Karpas-422 (cell line): ENCODE measurements around the gene RNASEH2A. TPM values are rescaled to one million over a fixed set of nuclear protein-coding genes. Genes with fewer than 3 reads are reported as not detected.

Source experiments
- DNase-seq: peaks from one replicate; pipeline ENCODE4 v3.0.0-alpha.2; 2015
- H2AFZ ChIP-seq: fragments of 200-600 bp; sonication (generic); 2 replicates; pipeline ENCODE4 v1.6.1; 2014; ENCODE audit warnings: antibody characterized with exemption, low read length, mixed read lengths
- H3K27ac ChIP-seq: fragments of 200-600 bp; sonication (generic); 2 replicates; pipeline ENCODE4 v1.5.1; 2014; ENCODE audit warnings: mild to moderate bottlenecking, low read length, moderate library complexity
- H3K27me3 ChIP-seq: fragments of 200-600 bp; sonication (generic); 2 replicates; pipeline ENCODE4 v1.6.1; 2014; ENCODE audit warnings: low read length, mixed read lengths
- H3K36me3 ChIP-seq: fragments of 200-600 bp; sonication (generic); 2 replicates; pipeline ENCODE4 v1.6.1; 2014; ENCODE audit warnings: low read length, mixed read lengths; ENCODE audit not compliant: insufficient read depth
- H3K4me1 ChIP-seq: fragments of 200-600 bp; sonication (generic); 2 replicates; pipeline ENCODE4 v1.6.1; 2014; ENCODE audit warnings: mild to moderate bottlenecking, low read length, mixed read lengths
- H3K4me2 ChIP-seq: fragments of 200-600 bp; sonication (generic); 2 replicates; pipeline ENCODE4 v1.6.1; 2014; ENCODE audit warnings: low read length, low read depth, mild to moderate bottlenecking; ENCODE audit not compliant: poor library complexity, severe bottlenecking
- H3K4me3 ChIP-seq: fragments of 200-600 bp; sonication (generic); 2 replicates; pipeline ENCODE4 v1.5.1; 2014; ENCODE audit warnings: mild to moderate bottlenecking, antibody characterized with exemption, low read length, mixed read lengths
- H3K79me2 ChIP-seq: fragments of 200-600 bp; sonication (generic); 2 replicates; pipeline ENCODE4 v1.6.1; 2014; ENCODE audit warnings: mild to moderate bottlenecking, low read length, mixed read lengths
- H3K9ac ChIP-seq: fragments of 200-600 bp; sonication (generic); 2 replicates; pipeline ENCODE4 v1.6.0; 2014; ENCODE audit warnings: low read length
- H3K9me2 ChIP-seq: fragments of 200-600 bp; sonication (generic), shearing (Covaris generic); replicated peaks from 2 replicates; pipeline ENCODE4 v1.6.0; 2014; ENCODE audit warnings: mild to moderate bottlenecking, low read length, moderate library complexity; ENCODE audit not compliant: insufficient read depth
- H3K9me3 ChIP-seq: fragments of 300-700, 200-600 bp; sonication (generic); 2 replicates; pipeline ENCODE4 v1.6.1; 2014; ENCODE audit warnings: low read length, mixed read lengths
- H4K20me1 ChIP-seq: fragments of 200-600 bp; sonication (generic); 2 replicates; pipeline ENCODE4 v1.6.1; 2014; ENCODE audit warnings: mild to moderate bottlenecking, antibody characterized with exemption, low read length, low read depth; ENCODE audit not compliant: insufficient read depth
- total RNA-seq: library from RNA; depleted of rRNA; stranded (reverse); fragments of >200 nt; shearing (Covaris generic); gene quantifications from 2 replicates; pipeline ENCODE4 v1.2.3, GENCODE V29; 2014; ENCODE audit warnings: low replicate concordance; rRNA removed

The RNASEH2A gene
- 37.8 and 48.4 TPM in 2 replicates for total RNA-seq

DNA sequence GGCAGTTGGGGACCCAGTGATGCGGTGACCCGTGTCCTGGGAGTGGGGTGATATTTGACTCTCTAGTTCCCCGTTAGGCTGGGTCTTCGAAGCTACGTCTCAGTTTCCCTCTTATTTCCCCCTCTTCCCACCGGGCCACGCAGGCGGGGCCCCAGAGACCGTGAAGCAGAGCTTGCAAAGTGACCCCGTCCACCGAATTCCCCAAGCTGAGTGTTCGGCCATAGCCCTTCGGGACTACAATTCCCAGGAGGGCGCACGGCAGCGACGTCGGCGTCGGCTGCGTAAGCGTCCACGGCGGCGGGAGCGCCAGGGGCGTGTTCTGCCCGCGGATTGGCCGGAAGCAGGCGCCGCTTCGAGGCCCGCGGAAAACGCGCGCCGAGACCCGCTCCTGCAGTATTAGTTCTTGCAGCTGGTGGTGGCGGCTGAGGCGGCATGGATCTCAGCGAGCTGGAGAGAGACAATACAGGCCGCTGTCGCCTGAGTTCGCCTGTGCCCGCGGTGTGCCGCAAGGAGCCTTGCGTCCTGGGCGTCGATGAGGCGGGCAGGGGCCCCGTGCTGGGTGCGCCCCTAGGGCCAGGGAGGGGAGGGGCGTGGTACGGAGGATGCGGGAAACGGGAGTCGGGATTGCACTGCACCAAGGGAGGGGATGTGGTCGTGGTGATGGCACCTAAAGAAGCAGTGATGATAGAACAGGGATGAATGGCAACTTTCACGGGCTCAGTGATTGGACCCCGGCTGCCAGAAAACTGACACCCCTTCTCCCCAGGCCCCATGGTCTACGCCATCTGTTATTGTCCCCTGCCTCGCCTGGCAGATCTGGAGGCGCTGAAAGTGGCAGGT lies at the start of gene RNASEH2A:
TSS of gene RNASEH2A (plus strand) at position 343 of the 840 bp plus-strand sequence. CDS start at position 433, 90 bp downstream.
- H4K20me1 ChIP-seq: no peaks in the 10 kb centered on the region
- H3K9me3 ChIP-seq: no peaks in the 10 kb centered on the region
- no peaks in the 10 kb centered on the region for H3K27me3 ChIP-seq
- peak within 1 kb of the TSS; percentile 74 for H3K4me3 ChIP-seq
- no peaks in the 10 kb centered on the region for H3K36me3 ChIP-seq
- H3K4me2 ChIP-seq: peak within 1 kb of the TSS; percentile 84
- H2AFZ ChIP-seq: peak within 1 kb of the TSS; percentile 96; the same call in 1 of the 2 replicates
- H3K79me2 ChIP-seq: peaks cover 11% of the 10 kb centered on the region
- peak within 1 kb of the TSS; percentile 65 for H3K27ac ChIP-seq
- no peaks in the 10 kb centered on the region for H3K9me2 ChIP-seq
- H3K4me1 ChIP-seq: peaks cover 26% of the 10 kb centered on the region
- H3K9ac ChIP-seq: peak within 1 kb of the TSS; percentile 92
- DNase-seq: peak; percentile 97

DNA sequence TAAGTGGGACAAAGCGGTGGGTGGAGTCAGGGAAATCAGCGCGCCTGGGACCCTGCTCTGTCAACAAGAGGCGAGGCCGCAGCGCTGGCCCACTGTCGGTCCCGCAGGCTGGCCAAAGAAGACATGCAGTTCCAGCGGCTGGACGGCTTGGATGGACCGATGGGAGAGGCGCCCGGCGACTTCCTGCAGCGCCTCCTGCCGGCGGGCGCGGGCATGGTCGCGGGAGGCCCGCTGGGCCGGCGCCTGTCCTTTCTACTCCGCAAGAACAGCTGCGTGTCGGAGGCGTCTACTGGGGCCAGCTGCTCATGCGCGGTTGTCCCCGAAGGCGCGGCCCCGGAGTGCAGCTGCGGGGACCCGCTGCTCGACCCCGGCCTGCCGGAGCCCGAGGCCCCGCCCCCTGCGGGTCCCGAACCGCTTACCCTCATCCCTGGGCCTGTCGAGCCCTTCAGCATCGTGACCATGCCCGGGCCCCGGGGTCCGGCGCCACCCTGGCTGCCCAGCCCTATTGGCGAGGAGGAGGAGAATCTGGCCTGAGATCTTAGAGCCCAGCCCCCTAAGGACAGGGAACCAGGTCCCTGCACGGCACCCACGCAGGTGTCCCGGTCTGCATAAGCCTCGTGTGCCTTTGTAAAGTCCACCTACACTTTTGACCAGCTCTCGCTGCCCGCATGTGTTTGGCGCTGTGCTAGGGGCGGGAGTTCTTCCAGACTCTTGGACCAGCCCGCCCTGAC lies 48.7 kb upstream of the RNASEH2A start:
- Histone ChIP-seq H3K4me3 (peak overlapping the region; percentile 47; the same call in 1 of the 2 replicates), H3K9me3 (no peaks in the 10 kb centered on the region), H3K9me2 (no peaks in the 10 kb centered on the region), H4K20me1 (no peaks in the 10 kb centered on the region), H3K4me1 (peaks cover 4% of the 10 kb centered on the region; the same call in 1 of the 2 replicates), H3K27me3 (no peaks in the 10 kb centered on the region), H3K27ac (no peak overlapping the region), H3K36me3 (no peaks in the 10 kb centered on the region), H3K4me2 (peak overlapping the region; percentile 52), H3K79me2 (no peaks in the 10 kb centered on the region), H3K9ac (peak overlapping the region; percentile 40), H2AFZ (0 out of 2 replicates have a peak overlapping the region, but pooled peaks have one; percentile 46)
- peak; percentile 85 for DNase-seq

- Histone ChIP-seq H3K36me3 (peaks cover 5% of the 10 kb centered on the region; the same call in 1 of the 2 replicates), H3K4me3 (no peak overlapping the region), H3K4me1 (peaks cover 4% of the 10 kb centered on the region; the same call in 1 of the 2 replicates), H4K20me1 (no peaks in the 10 kb centered on the region), H3K27me3 (no peaks in the 10 kb centered on the region), H3K9ac (no peak overlapping the region), H3K27ac (no peak overlapping the region), H3K9me2 (no peaks in the 10 kb centered on the region), H2AFZ (no peak overlapping the region), H3K9me3 (no peaks in the 10 kb centered on the region), H3K79me2 (no peaks in the 10 kb centered on the region), H3K4me2 (no peak overlapping the region)
- no peak for DNase-seq
Measured at GRCh38 chr19:12759686-12760085, 46.7 kb upstream of the RNASEH2A start.

GRCh38 chr19:12763100-12763499 lies 43.3 kb upstream of the RNASEH2A start:
- Histone ChIP-seq H3K27me3 (no peaks in the 10 kb centered on the region), H3K27ac (no peak overlapping the region), H3K9me2 (no peaks in the 10 kb centered on the region), H3K79me2 (no peaks in the 10 kb centered on the region), H3K9ac (no peak overlapping the region), H3K4me1 (no peaks in the 10 kb centered on the region; the same call in 1 of the 2 replicates), H4K20me1 (no peaks in the 10 kb centered on the region), H3K4me3 (no peak overlapping the region), H3K9me3 (no peaks in the 10 kb centered on the region), H3K36me3 (peaks cover 5% of the 10 kb centered on the region; the same call in 1 of the 2 replicates), H2AFZ (no peak overlapping the region), H3K4me2 (no peak overlapping the region)
- DNase-seq: no peak

GRCh38 chr19:12764698-12765097 lies 41.7 kb upstream of the RNASEH2A start:
- no peaks in the 10 kb centered on the region for H3K27me3 ChIP-seq
- H3K4me3 ChIP-seq: no peak overlapping the region
- DNase-seq: no peak
- no peak overlapping the region for H3K9ac ChIP-seq
- H4K20me1 ChIP-seq: no peaks in the 10 kb centered on the region
- H3K27ac ChIP-seq: no peak overlapping the region
- no peak overlapping the region for H2AFZ ChIP-seq
- peaks cover 5% of the 10 kb centered on the region; the same call in 1 of the 2 replicates for H3K36me3 ChIP-seq
- peaks cover 4% of the 10 kb centered on the region for H3K4me1 ChIP-seq
- H3K9me3 ChIP-seq: no peaks in the 10 kb centered on the region
- H3K9me2 ChIP-seq: no peaks in the 10 kb centered on the region
- H3K79me2 ChIP-seq: no peaks in the 10 kb centered on the region
- H3K4me2 ChIP-seq: no peak overlapping the region

DNA sequence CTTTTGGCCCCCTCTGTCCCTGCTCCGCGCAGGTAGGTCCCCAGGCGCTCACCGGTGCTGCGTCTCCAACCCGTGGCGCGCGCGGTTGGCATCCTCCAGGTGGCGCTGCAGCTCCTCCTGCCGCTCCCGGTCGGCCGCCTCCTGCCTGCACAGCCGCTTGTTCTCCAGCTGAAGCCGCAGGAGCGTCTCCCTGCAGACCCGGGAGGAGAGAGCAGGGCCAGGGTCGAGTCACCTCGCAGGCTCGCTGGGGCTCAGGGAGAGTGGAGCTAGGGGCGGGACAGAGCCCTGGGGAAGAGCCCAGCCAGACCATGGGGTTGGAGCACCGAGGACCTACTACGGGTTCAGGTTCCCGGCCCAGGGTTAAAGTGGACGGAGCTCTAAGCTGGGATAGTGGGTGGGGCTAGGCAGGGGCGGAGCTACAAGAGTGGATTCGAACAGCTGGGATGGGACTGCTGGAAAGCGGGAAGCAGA lies 40.3 kb upstream of the RNASEH2A start:
- Histone ChIP-seq H3K27me3 (no peaks in the 10 kb centered on the region), H4K20me1 (no peaks in the 10 kb centered on the region), H3K4me1 (peaks cover 9% of the 10 kb centered on the region), H3K27ac (no peak overlapping the region), H3K9ac (no peak overlapping the region), H2AFZ (no peak overlapping the region), H3K4me3 (no peak overlapping the region), H3K79me2 (no peaks in the 10 kb centered on the region), H3K9me2 (no peaks in the 10 kb centered on the region), H3K9me3 (no peaks in the 10 kb centered on the region), H3K36me3 (peaks cover 5% of the 10 kb centered on the region; the same call in 1 of the 2 replicates), H3K4me2 (no peak overlapping the region)
- no peak for DNase-seq

DNA sequence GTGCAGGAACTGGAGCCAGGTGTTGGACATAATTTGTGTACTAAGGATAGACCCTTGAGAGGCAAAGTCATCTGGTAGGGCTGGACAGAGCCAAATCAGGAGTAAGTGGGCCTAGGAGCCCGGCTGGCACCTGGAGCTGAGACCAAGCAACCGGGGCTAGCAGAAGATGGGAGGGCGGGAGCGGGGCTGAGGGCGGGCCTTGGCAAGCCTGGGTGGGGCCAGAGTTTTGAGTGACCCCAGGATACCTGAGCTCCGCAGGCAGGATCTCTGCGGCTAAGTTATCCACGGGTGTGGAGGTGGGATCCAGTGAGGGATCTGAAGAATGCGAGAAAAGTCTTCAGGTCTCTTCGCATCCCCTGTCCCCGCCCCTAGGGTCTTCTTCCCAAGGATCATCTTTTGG lies 39.2 kb upstream of the RNASEH2A start:
- Histone ChIP-seq H3K9ac (no peak overlapping the region), H3K27me3 (no peaks in the 10 kb centered on the region), H3K9me3 (no peaks in the 10 kb centered on the region), H3K4me2 (no peak overlapping the region), H3K79me2 (no peaks in the 10 kb centered on the region), H3K9me2 (no peaks in the 10 kb centered on the region), H3K27ac (no peak overlapping the region), H3K4me3 (no peak overlapping the region), H3K36me3 (peaks cover 5% of the 10 kb centered on the region; the same call in 1 of the 2 replicates), H3K4me1 (peaks cover 9% of the 10 kb centered on the region), H2AFZ (no peak overlapping the region), H4K20me1 (no peaks in the 10 kb centered on the region)
- DNase-seq: no peak

DNA sequence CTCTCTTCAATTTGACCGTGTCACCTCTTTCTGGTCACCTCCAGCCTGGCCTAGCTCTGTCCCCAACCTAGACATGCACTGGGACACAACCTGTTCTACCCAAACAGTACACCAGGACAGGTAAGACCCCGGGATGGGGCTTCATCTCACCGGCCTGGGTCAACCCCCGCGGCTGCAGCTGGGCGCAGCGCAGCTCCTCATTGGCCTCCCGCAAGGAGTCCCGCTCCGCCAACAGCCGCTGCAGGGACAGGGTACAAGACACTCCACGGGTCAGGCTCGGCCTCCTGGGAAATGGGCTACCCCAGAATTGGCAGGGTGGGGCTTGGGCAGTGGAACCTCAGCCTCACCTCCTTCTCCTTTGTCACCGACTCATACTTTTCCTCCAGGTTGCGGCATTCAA lies 38.7 kb upstream of the RNASEH2A start:
- Histone ChIP-seq H3K79me2 (no peaks in the 10 kb centered on the region), H3K36me3 (peaks cover 5% of the 10 kb centered on the region; the same call in 1 of the 2 replicates), H4K20me1 (no peaks in the 10 kb centered on the region), H3K4me3 (no peak overlapping the region), H3K9me3 (no peaks in the 10 kb centered on the region), H3K4me1 (peaks cover 9% of the 10 kb centered on the region), H2AFZ (no peak overlapping the region), H3K9ac (no peak overlapping the region), H3K4me2 (no peak overlapping the region), H3K27ac (no peak overlapping the region), H3K27me3 (no peaks in the 10 kb centered on the region), H3K9me2 (no peaks in the 10 kb centered on the region)
- no peak for DNase-seq
